SK-N-SH (cell line): Measurements from ENCODE around the gene PHGDH.

ENCODE experiments used
- CHD2 ChIP-seq: fragments of 150-350 bp; IDR thresholded peaks from 2 replicates; pipeline ENCODE4 v1.6.1; 2018; ENCODE audit warnings: low read length; ENCODE audit not compliant: partially characterized antibody
- CTCF ChIP-seq: fragments of 200-600 bp; sonication (generic); IDR thresholded peaks from 2 replicates; pipeline ENCODE4 v1.6.1; 2017; ENCODE audit warnings: antibody characterized with exemption, mild to moderate bottlenecking, moderate library complexity
- ELF1 ChIP-seq: IDR thresholded peaks from 2 replicates; pipeline ENCODE4 v1.4.0; 2012
- EZH2phosphoT487 ChIP-seq: fragments of 200-600 bp; sonication (generic); IDR thresholded peaks from 2 replicates; pipeline ENCODE4 v1.6.1; 2017; ENCODE audit warnings: low read depth, mixed run types, mild to moderate bottlenecking, antibody characterized with exemption, moderate library complexity, borderline replicate concordance
- FOXM1 ChIP-seq: IDR thresholded peaks from 2 replicates; pipeline ENCODE4 v1.4.0; 2012; ENCODE audit warnings: low read depth, mild to moderate bottlenecking
- MXI1 ChIP-seq: IDR thresholded peaks from 2 replicates; pipeline ENCODE4 v1.6.1; 2012; ENCODE audit warnings: mild to moderate bottlenecking, low read depth, low read length, improper control_type of control experiment
- SIN3A ChIP-seq: IDR thresholded peaks from 2 replicates; pipeline ENCODE4 v1.6.1; 2012; ENCODE audit warnings: low read depth, mild to moderate bottlenecking, low read length, moderate library complexity, borderline replicate concordance
- SMC3 ChIP-seq: IDR thresholded peaks from 2 replicates; pipeline ENCODE4 v1.6.1; 2012; ENCODE audit warnings: low read depth, low read length, improper control_type of control experiment
- TEAD4 ChIP-seq: IDR thresholded peaks from 2 replicates; pipeline ENCODE4 v1.4.0; 2012; ENCODE audit warnings: mild to moderate bottlenecking, borderline replicate concordance; ENCODE audit not compliant: insufficient read depth
- USF1 ChIP-seq: IDR thresholded peaks from 2 replicates; pipeline ENCODE4 v1.4.0; 2012; ENCODE audit warnings: low read depth, borderline replicate concordance
- YY1 ChIP-seq: IDR thresholded peaks from 2 replicates; pipeline ENCODE4 v1.4.0; 2012; ENCODE audit warnings: low read depth, mild to moderate bottlenecking

GRCh38 chr1:119700326-119700725 is 11.4 kb upstream of the PHGDH start:
- TF ChIP-seq CTCF (no peak), FOXM1 (no peak), SMC3 (no peak), YY1 (no peak), CHD2 (no peak), USF1 (no peak), TEAD4 (no peak), ELF1 (no peak), MXI1 (no peak), EZH2phosphoT487 (no peak), SIN3A (no peak)
